Measurements from ENCODE around the gene ARHGEF4.

DNA sequence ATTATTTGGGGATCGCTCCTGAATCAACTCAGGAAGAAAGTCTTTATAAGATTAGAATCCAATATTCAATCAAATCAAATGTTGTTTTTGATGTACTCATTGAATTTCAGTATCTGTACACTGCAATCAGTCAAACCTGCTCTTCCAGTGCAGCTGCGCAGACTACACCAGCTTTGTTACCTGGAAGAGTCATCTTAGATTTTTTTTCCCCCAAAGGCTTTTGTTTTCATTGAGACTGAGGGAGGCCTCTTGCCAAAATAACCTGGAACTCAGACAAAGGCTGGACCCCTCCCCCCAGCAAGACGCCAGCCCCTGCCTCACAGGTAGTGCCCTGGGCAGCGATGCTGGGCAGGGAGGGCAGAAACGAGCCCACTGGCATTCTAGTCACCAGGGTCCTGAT lies 74.8 kb downstream of the ARHGEF4 start:
- TF ChIP-seq, protein P1, sequence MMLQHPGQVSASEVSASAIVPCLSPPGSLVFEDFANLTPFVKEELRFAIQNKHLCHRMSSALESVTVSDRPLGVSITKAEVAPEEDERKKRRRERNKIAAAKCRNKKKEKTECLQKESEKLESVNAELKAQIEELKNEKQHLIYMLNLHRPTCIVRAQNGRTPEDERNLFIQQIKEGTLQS (IDR thresholded peaks at IDR 0.05): no peak
- TF ChIP-seq RAD21 (IDR thresholded peaks at IDR 0.05; ENCODE audit: low read depth) (no peak), EZH2phosphoT487 (IDR thresholded peaks at IDR 0.05; ENCODE audit: borderline replicate concordance) (no peak), EZH2 (IDR thresholded peaks at IDR 0.05) (no peak), POLR2AphosphoS5 (IDR thresholded peaks at IDR 0.05; ENCODE audit: low read depth, low read length) (no peak), ELF1 (IDR thresholded peaks at IDR 0.05; ENCODE audit: borderline replicate concordance, low read depth) (no peak), POLR2A (IDR thresholded peaks at IDR 0.05; ENCODE audit: borderline replicate concordance, extremely low read depth, insufficient read depth, insufficient read length) (no peak), TCF7L2 (IDR thresholded peaks at IDR 0.05; ENCODE audit: borderline replicate concordance, extremely low read depth, insufficient read depth, insufficient read length) (no peak), ZNF274 (IDR thresholded peaks at IDR 0.05; ENCODE audit: low read depth, low read length) (no peak)
- TF ChIP-seq, protein P2, sequence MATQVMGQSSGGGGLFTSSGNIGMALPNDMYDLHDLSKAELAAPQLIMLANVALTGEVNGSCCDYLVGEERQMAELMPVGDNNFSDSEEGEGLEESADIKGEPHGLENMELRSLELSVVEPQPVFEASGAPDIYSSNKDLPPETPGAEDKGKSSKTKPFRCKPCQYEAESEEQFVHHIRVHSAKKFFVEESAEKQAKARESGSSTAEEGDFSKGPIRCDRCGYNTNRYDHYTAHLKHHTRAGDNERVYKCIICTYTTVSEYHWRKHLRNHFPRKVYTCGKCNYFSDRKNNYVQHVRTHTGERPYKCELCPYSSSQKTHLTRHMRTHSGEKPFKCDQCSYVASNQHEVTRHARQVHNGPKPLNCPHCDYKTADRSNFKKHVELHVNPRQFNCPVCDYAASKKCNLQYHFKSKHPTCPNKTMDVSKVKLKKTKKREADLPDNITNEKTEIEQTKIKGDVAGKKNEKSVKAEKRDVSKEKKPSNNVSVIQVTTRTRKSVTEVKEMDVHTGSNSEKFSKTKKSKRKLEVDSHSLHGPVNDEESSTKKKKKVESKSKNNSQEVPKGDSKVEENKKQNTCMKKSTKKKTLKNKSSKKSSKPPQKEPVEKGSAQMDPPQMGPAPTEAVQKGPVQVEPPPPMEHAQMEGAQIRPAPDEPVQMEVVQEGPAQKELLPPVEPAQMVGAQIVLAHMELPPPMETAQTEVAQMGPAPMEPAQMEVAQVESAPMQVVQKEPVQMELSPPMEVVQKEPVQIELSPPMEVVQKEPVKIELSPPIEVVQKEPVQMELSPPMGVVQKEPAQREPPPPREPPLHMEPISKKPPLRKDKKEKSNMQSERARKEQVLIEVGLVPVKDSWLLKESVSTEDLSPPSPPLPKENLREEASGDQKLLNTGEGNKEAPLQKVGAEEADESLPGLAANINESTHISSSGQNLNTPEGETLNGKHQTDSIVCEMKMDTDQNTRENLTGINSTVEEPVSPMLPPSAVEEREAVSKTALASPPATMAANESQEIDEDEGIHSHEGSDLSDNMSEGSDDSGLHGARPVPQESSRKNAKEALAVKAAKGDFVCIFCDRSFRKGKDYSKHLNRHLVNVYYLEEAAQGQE (IDR thresholded peaks at IDR 0.05; ENCODE audit: low read depth): no peak
- TF ChIP-seq, protein P3, sequence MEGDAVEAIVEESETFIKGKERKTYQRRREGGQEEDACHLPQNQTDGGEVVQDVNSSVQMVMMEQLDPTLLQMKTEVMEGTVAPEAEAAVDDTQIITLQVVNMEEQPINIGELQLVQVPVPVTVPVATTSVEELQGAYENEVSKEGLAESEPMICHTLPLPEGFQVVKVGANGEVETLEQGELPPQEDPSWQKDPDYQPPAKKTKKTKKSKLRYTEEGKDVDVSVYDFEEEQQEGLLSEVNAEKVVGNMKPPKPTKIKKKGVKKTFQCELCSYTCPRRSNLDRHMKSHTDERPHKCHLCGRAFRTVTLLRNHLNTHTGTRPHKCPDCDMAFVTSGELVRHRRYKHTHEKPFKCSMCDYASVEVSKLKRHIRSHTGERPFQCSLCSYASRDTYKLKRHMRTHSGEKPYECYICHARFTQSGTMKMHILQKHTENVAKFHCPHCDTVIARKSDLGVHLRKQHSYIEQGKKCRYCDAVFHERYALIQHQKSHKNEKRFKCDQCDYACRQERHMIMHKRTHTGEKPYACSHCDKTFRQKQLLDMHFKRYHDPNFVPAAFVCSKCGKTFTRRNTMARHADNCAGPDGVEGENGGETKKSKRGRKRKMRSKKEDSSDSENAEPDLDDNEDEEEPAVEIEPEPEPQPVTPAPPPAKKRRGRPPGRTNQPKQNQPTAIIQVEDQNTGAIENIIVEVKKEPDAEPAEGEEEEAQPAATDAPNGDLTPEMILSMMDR (IDR thresholded peaks at IDR 0.05 in 2 of 3, conservative IDR thresholded peaks at IDR 0.05 in 1 of 3; ENCODE audit: borderline replicate concordance in 1 of 3, insufficient read depth in 1 of 3, low read depth in 2 of 3, low read length in 2 of 3): no peak

Data from HCT116 (cell line).